Measurements from ENCODE around the gene GLRX.

Gene GLRX

GRCh38 chr5:95806687-95807086 lies 15.8 kb downstream of the GLRX start:
- DNase-seq, result no peak

DNA sequence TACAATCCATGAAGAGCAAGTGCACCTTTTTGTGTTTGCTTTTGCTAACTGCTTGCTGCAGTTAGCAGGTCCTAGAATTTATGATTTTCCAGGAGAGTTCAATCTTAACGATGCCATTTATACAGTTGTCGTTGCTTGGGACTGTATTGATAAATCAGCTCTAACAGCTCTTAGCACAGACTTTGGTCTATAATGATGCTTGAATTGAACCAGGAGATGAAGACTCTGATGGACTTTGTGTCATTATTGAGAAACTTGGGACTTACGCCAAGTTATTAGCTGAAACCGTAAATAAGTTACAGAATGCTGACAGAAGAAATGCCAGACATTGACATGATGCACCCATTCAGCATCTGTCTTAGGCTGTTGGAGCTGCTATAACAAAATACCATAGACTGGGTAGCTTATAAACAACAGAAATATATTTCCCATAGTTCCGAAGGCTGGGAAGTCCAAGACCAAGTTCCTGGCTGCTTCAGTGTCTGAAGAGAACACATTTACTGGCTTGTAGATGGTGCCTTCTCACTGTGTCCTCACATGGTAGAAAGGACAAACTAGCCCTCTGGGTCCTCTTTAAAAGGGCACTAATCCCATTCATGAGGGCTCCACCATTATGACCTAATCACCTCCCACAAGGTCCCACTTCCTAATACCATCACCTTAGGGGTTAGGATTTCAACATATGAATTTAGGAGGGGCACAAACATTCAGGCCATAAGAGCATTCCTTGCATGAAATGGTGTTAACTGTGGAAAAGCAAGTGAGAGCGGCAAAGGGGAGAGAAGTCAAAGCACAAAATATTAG lies 17.6 kb downstream of the GLRX start:
- DNase-seq, result no peak

DNA sequence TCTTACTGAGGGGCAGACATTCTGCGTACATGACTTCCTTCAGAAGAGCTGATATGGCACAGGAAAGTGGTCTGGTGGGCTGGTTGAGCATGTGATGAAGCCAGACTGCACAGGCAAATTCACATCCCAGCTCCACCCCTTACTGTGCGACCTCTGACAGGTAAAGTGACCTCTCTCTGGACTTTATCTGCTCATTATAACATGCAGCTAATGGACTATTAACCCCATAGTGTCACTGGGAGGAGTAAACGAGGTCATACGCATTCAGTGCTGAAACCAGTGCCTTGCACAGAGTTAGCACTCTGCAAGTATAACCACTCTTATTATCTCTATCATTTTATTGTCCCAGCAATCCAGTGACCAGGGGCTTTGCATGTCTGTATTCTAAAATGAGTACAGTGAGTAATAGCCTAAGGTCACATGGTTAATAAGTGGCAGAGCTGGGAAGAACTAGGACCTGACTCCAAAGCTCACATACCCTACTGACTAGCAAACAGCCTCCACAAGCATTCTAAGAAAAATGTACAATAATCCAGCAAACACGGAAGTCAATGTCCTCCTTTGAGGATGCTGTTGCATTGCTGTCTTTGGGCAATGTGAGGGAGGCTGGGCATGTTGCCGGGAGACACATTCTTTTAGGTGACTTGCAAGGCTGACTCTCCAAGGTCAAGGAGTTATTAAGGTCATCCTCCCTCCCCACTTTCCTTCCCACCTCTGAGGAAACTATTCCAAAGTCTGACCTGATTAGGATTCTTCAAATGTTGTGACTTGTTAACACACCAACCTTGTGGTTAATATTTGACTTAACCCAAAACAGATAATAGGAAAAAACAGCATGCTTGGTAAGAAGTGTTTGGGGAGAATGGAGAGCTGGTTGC lies 19.0 kb downstream of the GLRX start:
- no peak for DNase-seq

DNA sequence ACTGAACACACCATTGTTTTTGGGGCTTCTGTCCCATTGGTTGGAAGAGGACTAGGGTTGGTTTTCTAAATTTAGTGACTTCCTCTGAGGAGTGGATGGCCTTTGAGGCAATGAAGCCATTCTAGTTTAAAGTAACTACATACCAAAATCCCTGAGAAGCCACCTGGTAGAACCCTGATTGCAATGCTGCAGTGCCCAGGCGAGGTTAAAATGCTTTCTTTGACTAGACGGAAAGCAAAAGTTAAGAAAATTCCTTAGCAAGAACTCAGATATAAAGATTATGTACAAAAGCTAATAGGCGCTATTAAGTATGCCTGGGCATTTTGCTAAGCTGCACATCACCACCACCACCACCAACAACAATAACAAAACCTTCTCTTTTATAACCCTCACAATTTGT lies 20.6 kb downstream of the GLRX start:
- DNase-seq, result no peak

DNA sequence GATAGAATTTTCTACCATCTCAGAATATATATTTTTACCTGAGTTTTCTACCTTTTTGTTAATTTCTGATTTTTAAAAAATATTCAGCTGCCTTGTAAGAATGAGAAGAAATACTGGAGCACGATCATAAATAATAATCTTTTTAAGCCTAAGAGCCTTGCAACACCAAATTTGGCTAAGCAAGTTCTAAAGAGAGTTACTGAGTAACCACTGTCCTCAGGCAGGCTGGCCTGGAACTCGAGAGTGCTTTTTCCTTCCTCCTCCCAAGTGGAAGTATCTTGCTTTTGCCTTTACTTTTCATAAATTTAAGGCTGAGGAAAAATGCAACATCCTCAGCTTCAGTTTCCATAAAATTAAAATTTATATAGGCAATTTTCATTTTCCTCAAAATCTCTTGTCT lies 21.0 kb downstream of the GLRX start:
- no peak for DNase-seq

DNA sequence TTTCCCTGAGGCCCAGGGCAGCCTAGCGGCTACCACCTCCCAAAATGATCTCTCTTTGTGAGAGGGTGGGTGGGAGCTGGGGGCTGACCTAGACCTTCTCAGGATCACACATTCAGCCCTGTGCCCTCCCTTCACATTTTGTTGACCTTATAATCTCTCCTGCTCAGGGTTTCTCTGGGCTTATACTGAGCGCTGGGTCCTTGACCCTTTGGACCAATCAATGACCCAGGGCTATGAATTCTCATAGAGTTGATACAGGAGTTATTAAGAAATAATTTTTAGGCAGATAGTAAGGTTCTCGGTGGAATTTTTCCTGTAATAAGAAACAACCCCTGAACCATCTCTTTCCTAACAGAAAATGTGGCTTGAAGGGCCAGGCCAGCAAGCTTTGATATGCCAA lies 22.0 kb downstream of the GLRX start:
- DNase-seq, result no peak

- no peak for DNase-seq
These were observed 23.2 kb downstream of the GLRX start for GRCh38 chr5:95799191-95799835.

GRCh38 chr5:95798545-95798944 lies 24.0 kb downstream of the GLRX start:
- DNase-seq, result no peak

DNA sequence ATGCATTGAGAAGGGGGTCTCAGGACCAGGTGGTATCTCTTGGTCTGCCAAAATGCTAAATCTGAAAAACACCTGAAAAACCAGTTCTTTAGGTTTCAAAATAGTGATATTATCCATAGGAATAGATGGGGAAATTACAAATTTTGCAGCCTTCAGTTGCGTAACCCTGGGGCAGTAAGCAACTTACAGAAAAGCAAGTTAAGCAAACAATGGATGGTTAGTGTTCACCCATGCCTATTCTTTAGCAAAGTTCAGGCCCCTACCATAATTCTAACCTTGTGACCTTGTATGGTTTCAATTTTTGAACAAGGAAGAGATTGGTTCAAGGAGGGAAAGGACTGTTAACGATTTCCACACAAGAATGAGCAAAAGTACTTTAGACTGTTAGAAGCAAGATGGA lies 24.5 kb downstream of the GLRX start:
- no peak for DNase-seq

DNA sequence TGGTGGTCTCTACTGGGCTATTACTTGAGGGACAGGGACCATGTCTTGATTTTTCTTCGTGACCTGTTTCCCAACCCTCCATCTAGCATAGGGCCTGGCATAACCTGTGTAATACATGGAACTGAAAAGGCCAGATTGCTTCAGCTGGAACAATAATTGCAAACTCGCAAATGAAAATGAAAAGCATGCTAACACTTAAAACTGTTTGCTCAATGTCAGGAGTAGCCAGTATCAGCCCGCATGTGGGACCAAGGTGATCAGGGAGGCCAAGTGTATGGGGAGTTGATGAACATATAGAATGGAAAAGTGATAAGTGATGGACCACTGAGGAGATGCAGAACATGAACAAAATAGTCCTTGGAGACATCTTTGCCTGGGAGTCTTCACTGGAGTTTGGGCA lies 25.2 kb downstream of the GLRX start:
- no peak for DNase-seq

- no peak for DNase-seq
These were observed 28.4 kb downstream of the GLRX start for GRCh38 chr5:95794070-95794516.

DNA sequence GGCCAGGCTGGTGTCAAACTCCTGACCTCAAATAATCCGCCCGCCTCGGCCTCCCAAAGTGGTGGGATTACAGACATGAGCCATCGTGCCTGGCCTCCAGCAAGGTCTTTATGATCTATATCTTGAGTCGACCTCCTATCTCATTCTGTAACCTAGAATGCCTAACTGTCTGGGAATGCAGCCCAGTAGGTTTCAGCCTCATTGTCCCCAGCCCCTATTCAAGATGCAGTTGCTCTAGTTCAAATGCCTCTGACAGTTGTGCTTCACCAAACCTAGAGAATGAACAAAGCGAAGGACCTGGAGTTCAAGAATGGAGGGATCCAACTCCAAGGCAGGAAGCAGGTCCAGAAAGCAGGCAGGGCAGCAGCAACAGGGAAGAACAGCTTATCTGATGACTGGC lies 30.8 kb downstream of the GLRX start:
- no peak for DNase-seq

DNA sequence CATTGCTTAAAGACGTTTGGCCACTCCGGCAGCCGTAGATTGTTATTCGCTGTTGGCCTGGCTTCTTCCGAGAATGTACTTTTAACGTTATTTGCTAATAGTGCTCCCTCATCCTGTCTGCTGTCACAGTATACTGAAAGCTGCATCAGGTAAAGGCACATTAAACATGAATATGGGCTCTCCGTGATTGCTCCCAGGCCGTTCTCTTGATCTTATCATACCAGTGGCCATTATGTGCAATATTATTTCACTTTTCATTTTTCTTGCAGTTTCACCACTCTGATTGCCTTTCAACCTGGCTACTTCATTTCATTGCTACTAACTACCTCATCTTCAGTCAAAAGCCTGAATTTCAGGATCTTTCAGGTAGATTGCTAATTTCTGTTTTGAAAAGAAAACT lies 34.0 kb downstream of the GLRX start:
- DNase-seq, result no peak

DNA sequence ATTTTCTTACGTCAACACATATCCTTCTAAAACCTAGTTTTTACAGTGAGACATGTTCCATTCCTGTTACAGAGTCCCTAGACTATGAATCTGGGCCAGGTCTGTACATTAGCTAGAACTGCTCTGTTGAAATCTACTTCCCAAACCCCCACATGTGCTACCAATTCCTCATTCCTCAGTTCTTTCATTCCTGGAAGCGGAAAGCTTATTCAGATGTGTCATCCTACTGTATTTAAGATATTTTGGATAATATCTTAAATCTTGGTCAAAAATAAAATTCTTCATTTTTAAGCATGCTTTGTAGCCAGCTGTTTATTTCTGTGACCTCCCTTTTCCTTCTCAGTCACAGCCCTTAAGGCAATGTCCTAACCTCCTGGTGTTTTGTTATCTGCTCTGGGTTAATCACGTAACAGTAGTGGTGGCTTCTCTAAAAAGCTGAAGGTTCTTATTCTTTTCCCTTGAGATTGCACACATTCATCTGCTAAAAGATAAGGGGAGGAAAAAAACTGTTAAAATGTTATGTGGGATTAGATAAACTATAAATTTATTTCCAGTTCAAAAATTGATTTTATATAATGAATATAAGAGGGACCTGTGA lies 35.6 kb downstream of the GLRX start:
- DNase-seq, result no peak

GRCh38 chr5:95784514-95785302 lies 37.8 kb downstream of the GLRX start:
- DNase-seq, result no peak

DNA sequence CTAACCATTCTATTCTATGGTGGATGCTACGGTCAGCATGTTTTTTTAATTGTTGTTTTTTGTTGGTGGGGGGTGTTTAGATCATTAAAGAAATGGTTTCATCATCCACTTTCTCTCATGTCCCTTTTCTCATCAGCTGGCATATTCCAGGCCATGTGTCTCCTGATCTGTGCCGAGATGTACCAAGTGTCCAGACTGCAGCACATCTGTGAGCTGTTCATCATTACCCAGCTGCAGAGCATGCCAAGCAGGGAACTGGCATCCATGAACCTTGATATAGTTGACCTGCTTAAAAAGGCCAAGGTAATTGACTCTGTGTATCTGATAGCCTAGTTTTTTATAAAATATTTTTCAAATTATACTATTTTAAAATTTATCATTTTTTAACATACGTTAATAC lies 38.9 kb downstream of the GLRX start:
- no peak for DNase-seq

DNA sequence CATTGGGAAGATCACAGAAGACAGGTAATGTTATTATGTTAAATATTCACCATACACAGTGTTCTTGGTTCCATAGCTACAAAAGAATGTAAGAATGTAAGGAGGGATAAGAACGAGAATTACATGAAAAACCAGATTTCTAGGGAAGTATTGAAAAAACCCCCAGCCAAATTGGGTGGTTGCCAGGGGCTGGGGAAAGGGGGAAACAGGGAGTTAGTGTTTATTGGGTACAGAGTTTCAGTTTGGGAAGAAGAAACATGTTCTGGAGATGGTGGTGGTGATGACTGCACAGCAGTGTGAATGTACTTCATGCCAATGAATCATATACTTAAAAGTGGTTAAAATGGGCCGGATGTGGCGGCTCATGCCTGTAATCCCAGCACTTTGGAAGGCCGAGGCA lies 40.3 kb downstream of the GLRX start:
- no peak for DNase-seq

- DNase-seq, result no peak
These were observed 41.4 kb downstream of the GLRX start for GRCh38 chr5:95781101-95781583.

GRCh38 chr5:95780597-95780996 lies 41.9 kb downstream of the GLRX start:
- DNase-seq, result no peak

- DNase-seq, result no peak
These were observed 42.9 kb downstream of the GLRX start for GRCh38 chr5:95779611-95780010.

- no peak for DNase-seq
These were observed 43.7 kb downstream of the GLRX start for GRCh38 chr5:95778713-95779436.

GRCh38 chr5:95777441-95777840 lies 45.1 kb downstream of the GLRX start:
- no peak for DNase-seq

All from DMS79 (cell line).